Sigmoid colon (tissue), 3 donors: ENCODE data around the gene CD81.
A peak's percentile ranks its signal among the peaks of the same experiment; 100 is the strongest.

Experiments used
- POLR2A ChIP-seq, 2 donors: fragments of 450-650 bp; IDR thresholded peaks; one replicate each; pipeline ENCODE4 v1.6.1; 2016; ENCODE audit warnings: antibody characterized with exemption in 2 of 2, mild to moderate bottlenecking in 2 of 2, moderate library complexity in 2 of 2
- TF ChIP-seq, protein P1 (sequence below), 4 experiments: fragments of 450-650 bp in 3 of 4; fragments of 200-600 bp in 1 of 4; IDR thresholded peaks; one replicate each; pipeline ENCODE4 v1.5.1; 2016 to 2019; ENCODE audit warnings: antibody characterized with exemption in 4 of 4, mild to moderate bottlenecking in 3 of 4, moderate library complexity in 2 of 4

DNA sequence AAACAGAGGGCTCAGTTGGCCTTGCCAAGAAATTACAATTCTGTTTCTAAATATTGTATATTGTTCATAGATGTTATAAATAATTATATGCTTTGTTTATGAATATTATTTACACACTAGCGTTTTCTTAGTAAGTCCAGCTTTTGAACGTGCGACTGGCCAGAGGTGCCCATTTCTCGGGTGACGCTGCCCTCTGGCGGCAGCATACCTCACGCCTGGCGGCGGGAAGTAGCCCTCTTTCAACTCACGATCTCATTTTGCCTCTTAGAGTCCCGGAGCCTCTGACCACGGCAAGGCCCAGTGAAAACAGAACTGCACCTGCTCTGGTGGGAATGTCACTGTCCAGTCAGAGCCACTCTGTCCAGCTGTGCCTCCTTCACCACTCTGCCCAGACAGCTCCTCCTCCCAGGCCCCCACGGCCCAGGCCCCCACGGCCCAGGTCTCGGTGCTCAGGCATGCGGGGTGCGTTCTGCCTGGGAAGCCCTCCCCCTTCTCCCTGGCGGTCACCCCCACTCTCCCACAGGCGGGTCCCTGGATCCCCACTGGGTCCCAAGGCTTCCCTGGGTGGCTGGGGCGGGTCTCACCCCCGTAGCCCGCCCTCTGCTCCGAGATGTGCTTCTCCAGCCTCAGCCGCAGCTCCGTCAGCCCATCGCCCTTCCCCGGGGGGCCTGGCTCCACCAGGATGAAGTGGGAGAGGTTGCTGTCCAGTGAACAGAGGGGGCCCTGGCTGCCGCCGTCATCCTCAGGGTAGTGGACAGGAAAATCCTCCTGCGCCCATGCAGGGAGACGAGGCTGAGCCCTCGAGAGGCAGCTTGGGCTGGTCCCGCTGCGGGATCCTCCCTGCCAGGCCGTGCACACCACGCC, 42.8 kb downstream of the CD81 start:
- TF ChIP-seq, protein P1, sequence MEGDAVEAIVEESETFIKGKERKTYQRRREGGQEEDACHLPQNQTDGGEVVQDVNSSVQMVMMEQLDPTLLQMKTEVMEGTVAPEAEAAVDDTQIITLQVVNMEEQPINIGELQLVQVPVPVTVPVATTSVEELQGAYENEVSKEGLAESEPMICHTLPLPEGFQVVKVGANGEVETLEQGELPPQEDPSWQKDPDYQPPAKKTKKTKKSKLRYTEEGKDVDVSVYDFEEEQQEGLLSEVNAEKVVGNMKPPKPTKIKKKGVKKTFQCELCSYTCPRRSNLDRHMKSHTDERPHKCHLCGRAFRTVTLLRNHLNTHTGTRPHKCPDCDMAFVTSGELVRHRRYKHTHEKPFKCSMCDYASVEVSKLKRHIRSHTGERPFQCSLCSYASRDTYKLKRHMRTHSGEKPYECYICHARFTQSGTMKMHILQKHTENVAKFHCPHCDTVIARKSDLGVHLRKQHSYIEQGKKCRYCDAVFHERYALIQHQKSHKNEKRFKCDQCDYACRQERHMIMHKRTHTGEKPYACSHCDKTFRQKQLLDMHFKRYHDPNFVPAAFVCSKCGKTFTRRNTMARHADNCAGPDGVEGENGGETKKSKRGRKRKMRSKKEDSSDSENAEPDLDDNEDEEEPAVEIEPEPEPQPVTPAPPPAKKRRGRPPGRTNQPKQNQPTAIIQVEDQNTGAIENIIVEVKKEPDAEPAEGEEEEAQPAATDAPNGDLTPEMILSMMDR (IDR thresholded peaks at IDR 0.05): peak; percentile 67 to 86 (median 82)
- no peak for TF ChIP-seq POLR2A (IDR thresholded peaks at IDR 0.05)
